GM10266 (cell line): ENCODE measurements around the gene RRP9.

ENCODE experiments used
- DNase-seq: peaks from one replicate; pipeline ENCODE4 v3.0.0; 2012; ENCODE audit errors: extremely low spot score
- TF ChIP-seq, protein P1 (sequence below): IDR thresholded peaks from 2 replicates; pipeline ENCODE4 v1.5.1; 2012; ENCODE audit warnings: mild to moderate bottlenecking, low read depth; ENCODE audit not compliant: control insufficient read depth, insufficient read depth; ENCODE audit errors: missing control alignments

RRP9 gene

GRCh38 chr3:51896607-51897305, 44.9 kb downstream of the RRP9 start:
- DNase-seq: no peak
- TF ChIP-seq, protein P1, sequence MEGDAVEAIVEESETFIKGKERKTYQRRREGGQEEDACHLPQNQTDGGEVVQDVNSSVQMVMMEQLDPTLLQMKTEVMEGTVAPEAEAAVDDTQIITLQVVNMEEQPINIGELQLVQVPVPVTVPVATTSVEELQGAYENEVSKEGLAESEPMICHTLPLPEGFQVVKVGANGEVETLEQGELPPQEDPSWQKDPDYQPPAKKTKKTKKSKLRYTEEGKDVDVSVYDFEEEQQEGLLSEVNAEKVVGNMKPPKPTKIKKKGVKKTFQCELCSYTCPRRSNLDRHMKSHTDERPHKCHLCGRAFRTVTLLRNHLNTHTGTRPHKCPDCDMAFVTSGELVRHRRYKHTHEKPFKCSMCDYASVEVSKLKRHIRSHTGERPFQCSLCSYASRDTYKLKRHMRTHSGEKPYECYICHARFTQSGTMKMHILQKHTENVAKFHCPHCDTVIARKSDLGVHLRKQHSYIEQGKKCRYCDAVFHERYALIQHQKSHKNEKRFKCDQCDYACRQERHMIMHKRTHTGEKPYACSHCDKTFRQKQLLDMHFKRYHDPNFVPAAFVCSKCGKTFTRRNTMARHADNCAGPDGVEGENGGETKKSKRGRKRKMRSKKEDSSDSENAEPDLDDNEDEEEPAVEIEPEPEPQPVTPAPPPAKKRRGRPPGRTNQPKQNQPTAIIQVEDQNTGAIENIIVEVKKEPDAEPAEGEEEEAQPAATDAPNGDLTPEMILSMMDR: no peak

GRCh38 chr3:51894939-51895338, 46.8 kb downstream of the RRP9 start:
- TF ChIP-seq, protein P1: no peak
- DNase-seq: no peak

GRCh38 chr3:51894391-51894790, 47.3 kb downstream of the RRP9 start:
- DNase-seq: no peak
- TF ChIP-seq, protein P1: no peak

- TF ChIP-seq, protein P1: no peak
Measured at GRCh38 chr3:51891242-51892039, 50.3 kb downstream of the RRP9 start.

DNA sequence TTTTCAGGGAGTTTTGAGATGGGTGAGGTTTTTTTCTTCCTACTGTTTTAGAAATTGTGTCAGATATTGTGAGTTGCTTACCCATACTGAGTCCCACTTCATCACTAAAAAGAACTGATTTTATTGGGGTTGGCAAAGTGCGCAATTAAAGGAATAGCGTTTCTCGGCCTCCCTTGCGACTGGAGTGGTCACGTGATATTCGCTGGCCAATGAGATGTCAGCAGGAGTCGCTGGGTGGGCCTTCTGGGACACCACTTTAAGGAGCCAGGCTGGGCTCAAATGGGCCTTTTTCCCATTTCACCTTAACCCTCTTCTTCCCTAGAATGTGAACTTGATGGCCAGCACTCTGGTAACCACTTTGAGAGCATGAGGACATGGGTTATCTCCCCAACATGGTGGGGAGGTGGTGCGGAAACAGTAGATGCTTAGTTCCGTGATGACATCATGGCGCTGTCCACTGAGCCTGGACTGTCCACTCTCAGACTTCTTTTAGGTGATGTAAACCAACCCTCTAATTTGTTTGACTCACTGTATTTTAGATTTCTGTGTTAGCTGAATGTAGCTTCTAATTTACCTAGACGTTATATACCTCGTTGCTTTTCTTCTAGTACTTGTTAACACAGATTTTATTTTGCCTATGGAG, 53.1 kb downstream of the RRP9 start:
- no peak for DNase-seq
- TF ChIP-seq, protein P1: no peak

More at GRCh38 chr3:51891242-51892039, 50.3 kb downstream of the RRP9 start:
- DNase-seq: no peak

- no peak for DNase-seq
Measured at GRCh38 chr3:51887620-51888019, 54.1 kb downstream of the RRP9 start.

More at GRCh38 chr3:51887620-51888019, 54.1 kb downstream of the RRP9 start:
- TF ChIP-seq, protein P1: no peak
